MM.1S (cell line): ENCODE data around the gene CBLB.

Source experiments
- EZH2 ChIP-seq: fragments of 300-600 bp; sonication (generic); optimal IDR thresholded peaks from 2 replicates; pipeline ENCODE3; 2017; ENCODE audit warnings: low read depth, mild to moderate bottlenecking, antibody characterized with exemption, low read length, mixed read lengths
- EZH2phosphoT487 ChIP-seq: fragments of 300-600 bp; sonication (generic); IDR thresholded peaks from 2 replicates; pipeline ENCODE4 v1.6.1; 2018; ENCODE audit warnings: antibody characterized with exemption, low read length
- TF ChIP-seq, protein P1 (sequence below): fragments of 300-600 bp; sonication (generic); IDR thresholded peaks from 2 replicates; pipeline ENCODE4 v1.5.1; 2016; ENCODE audit warnings: antibody characterized with exemption, low read length, mixed read lengths

DNA sequence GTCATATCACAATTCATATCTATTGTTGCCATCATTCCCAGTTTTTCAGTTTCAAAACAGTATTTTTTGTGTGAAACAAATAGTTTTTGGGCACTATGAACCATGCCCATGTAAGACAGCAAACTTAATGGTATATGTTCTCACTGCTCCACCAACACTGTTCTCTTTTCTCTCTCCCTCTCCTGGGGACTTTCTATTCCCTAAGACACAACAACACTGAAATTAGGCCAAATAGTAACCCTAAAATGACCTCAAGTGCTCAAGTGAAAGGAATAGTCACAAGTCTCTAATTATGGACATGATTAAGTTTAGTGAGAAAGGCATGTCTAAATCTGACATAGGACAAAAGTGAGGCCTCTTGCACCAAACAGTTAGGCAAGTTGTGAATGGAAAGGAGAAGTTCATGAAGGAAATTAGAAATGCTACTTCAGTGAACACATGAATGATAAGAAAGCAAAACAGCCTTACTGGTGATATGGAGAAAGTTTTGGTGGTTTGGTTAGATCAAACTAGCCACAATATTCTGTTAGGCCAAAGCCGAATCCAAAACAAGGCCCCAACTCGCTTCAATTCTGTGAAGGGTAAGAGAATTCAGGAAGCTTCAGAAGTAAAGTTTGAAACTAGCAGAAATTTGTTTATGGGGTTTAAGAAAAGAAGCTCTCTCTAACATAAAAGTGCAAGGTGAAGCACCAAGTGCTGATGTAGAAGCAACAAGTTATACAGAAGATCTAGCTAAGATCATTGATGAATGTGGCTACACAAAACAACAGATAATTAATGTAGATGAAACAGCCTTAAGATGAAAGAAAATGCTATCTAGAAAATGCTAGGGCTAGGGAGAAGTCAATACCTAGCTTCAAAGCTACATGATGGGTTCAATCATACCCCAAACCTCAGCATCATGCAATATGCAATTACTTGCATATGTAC lies 104.2 kb downstream of the CBLB start:
- TF ChIP-seq, protein P1, sequence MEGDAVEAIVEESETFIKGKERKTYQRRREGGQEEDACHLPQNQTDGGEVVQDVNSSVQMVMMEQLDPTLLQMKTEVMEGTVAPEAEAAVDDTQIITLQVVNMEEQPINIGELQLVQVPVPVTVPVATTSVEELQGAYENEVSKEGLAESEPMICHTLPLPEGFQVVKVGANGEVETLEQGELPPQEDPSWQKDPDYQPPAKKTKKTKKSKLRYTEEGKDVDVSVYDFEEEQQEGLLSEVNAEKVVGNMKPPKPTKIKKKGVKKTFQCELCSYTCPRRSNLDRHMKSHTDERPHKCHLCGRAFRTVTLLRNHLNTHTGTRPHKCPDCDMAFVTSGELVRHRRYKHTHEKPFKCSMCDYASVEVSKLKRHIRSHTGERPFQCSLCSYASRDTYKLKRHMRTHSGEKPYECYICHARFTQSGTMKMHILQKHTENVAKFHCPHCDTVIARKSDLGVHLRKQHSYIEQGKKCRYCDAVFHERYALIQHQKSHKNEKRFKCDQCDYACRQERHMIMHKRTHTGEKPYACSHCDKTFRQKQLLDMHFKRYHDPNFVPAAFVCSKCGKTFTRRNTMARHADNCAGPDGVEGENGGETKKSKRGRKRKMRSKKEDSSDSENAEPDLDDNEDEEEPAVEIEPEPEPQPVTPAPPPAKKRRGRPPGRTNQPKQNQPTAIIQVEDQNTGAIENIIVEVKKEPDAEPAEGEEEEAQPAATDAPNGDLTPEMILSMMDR, result no peak
- no peak for TF ChIP-seq EZH2
- TF ChIP-seq EZH2phosphoT487, result no peak
